H9 (cell line): ENCODE data around the gene HSPG2. TPM values are rescaled to one million over a fixed set of nuclear protein-coding genes. Genes with fewer than 3 reads are reported as not detected.

ENCODE experiments used
- DNase-seq: peaks from one replicate; pipeline ENCODE4 v3.0.0-alpha.2; 2017
- H2AFZ ChIP-seq: one replicate; pipeline ENCODE4 v1.6.1; 2013; ENCODE audit warnings: mild to moderate bottlenecking, low read length, control low read depth, moderate library complexity
- H2AK5ac ChIP-seq: 2 replicates; pipeline ENCODE4 v1.6.1; 2013; ENCODE audit warnings: low read length, control low read depth, mixed read lengths; ENCODE audit not compliant: insufficient read length
- H2BK120ac ChIP-seq: one replicate; pipeline ENCODE4 v1.6.1; 2013; ENCODE audit warnings: low read depth, mild to moderate bottlenecking, low read length, control low read depth, inconsistent platforms; ENCODE audit not compliant: poor library complexity, severe bottlenecking
- H2BK12ac ChIP-seq: 2 replicates; pipeline ENCODE4 v1.6.1; 2013; ENCODE audit warnings: low read length, control low read depth, mixed read lengths, low read depth; ENCODE audit not compliant: insufficient read length
- H2BK15ac ChIP-seq: 2 replicates; pipeline ENCODE4 v1.6.1; 2013; ENCODE audit warnings: low read depth, low read length, control low read depth
- H2BK20ac ChIP-seq: one replicate; pipeline ENCODE4 v1.6.1; 2013; ENCODE audit warnings: low read depth, mild to moderate bottlenecking, low read length, control low read depth, inconsistent platforms; ENCODE audit not compliant: poor library complexity, severe bottlenecking
- H2BK5ac ChIP-seq: 2 replicates; pipeline ENCODE4 v1.6.1; 2013; ENCODE audit warnings: low read length, control low read depth, mixed read lengths; ENCODE audit not compliant: insufficient read length
- H3K14ac ChIP-seq: 2 replicates; pipeline ENCODE4 v1.6.1; 2013; ENCODE audit warnings: low read length, control low read depth; ENCODE audit not compliant: insufficient read depth
- H3K18ac ChIP-seq: 2 replicates; pipeline ENCODE4 v1.6.1; 2013; ENCODE audit warnings: low read depth, mild to moderate bottlenecking, mixed read lengths, low read length, control low read depth; ENCODE audit not compliant: insufficient read length
- H3K23ac ChIP-seq: 2 replicates; pipeline ENCODE4 v1.6.1; 2013; ENCODE audit warnings: low read length, control low read depth, mixed read lengths, low read depth; ENCODE audit not compliant: insufficient read length
- H3K23me2 ChIP-seq: 2 replicates; pipeline ENCODE4 v1.6.1; 2013; ENCODE audit warnings: low read depth, mild to moderate bottlenecking, mixed read lengths, low read length, control low read depth; ENCODE audit not compliant: insufficient read length, poor library complexity, severe bottlenecking
- H3K27ac ChIP-seq: 2 replicates; pipeline ENCODE4 v1.5.1; 2013; ENCODE audit warnings: low read length, control low read depth, mixed read lengths, low read depth; ENCODE audit not compliant: insufficient read length
- H3K27me3 ChIP-seq: 2 replicates; pipeline ENCODE4 v1.6.1; 2013; ENCODE audit warnings: low read length, control low read depth, inconsistent platforms; ENCODE audit not compliant: insufficient read depth
- H3K4ac ChIP-seq: 2 replicates; pipeline ENCODE4 v1.6.1; 2013; ENCODE audit warnings: low read depth, mild to moderate bottlenecking, control low read depth, inconsistent platforms, low read length, moderate library complexity
- H3K4me1 ChIP-seq: 2 replicates; pipeline ENCODE4 v1.6.1; 2013; ENCODE audit warnings: low read length, control low read depth, inconsistent platforms; ENCODE audit not compliant: insufficient read depth
- H3K4me2 ChIP-seq: 2 replicates; pipeline ENCODE4 v1.6.1; 2013; ENCODE audit warnings: low read length, control low read depth, mixed read lengths; ENCODE audit not compliant: insufficient read length, insufficient read depth
- H3K56ac ChIP-seq: 2 replicates; pipeline ENCODE4 v1.6.1; 2013; ENCODE audit warnings: low read depth, mild to moderate bottlenecking, mixed read lengths, low read length, control low read depth; ENCODE audit not compliant: insufficient read length
- H3K79me1 ChIP-seq: 2 replicates; pipeline ENCODE4 v1.6.1; 2013; ENCODE audit warnings: low read depth, mild to moderate bottlenecking, moderate library complexity, low read length, control low read depth, inconsistent platforms; ENCODE audit not compliant: insufficient read depth, poor library complexity, severe bottlenecking
- H3K79me2 ChIP-seq: 2 replicates; pipeline ENCODE4 v1.6.1; 2013; ENCODE audit warnings: low read length, control low read depth, inconsistent platforms; ENCODE audit not compliant: insufficient read depth
- H3K9ac ChIP-seq: 2 replicates; pipeline ENCODE4 v1.6.1; 2013; ENCODE audit warnings: low read length, control low read depth, mixed read lengths; ENCODE audit not compliant: insufficient read length; ENCODE audit errors: extremely low read depth
- H3K9me3 ChIP-seq: one replicate; pipeline ENCODE4 v1.6.1; 2013; ENCODE audit warnings: low read depth, low read length, inconsistent platforms; ENCODE audit not compliant: control insufficient read depth
- H3T11ph ChIP-seq: one replicate; pipeline ENCODE4 v1.6.1; 2013; ENCODE audit warnings: mild to moderate bottlenecking, low read length, control low read depth, inconsistent platforms
- H4K20me1 ChIP-seq: one replicate; pipeline ENCODE4 v1.6.1; 2013; ENCODE audit not compliant: control insufficient read depth, insufficient read length, insufficient read depth
- H4K5ac ChIP-seq: 2 replicates; pipeline ENCODE4 v1.6.1; 2013; ENCODE audit warnings: low read depth, mild to moderate bottlenecking, mixed read lengths, low read length, control low read depth; ENCODE audit not compliant: insufficient read length
- H4K8ac ChIP-seq: replicated peaks from 2 replicates; pipeline ENCODE4 v1.6.1; 2013; ENCODE audit warnings: low read length, control low read depth, mixed read lengths, low read depth; ENCODE audit not compliant: insufficient read length
- H4K91ac ChIP-seq: 2 replicates; pipeline ENCODE4 v1.6.1; 2013; ENCODE audit warnings: low read depth, mild to moderate bottlenecking, moderate library complexity, mixed read lengths, low read length, control low read depth; ENCODE audit not compliant: insufficient read length
- H3K27ac Mint-ChIP-seq, 3 experiments: 2 replicates in 2 of 3; 3 replicates in 1 of 3; pipeline ENCODE4 v1.8.0; 2020 to 2021; ENCODE audit warnings: mixed read lengths in 3 of 3, mild to moderate bottlenecking in 1 of 3, moderate library complexity in 1 of 3
- H3K27me3 Mint-ChIP-seq: 2 replicates; pipeline ENCODE4 v1.8.0; 2021; ENCODE audit warnings: low read depth, mild to moderate bottlenecking, moderate library complexity, mixed read lengths
- H3K36me3 Mint-ChIP-seq, 3 experiments: 2 replicates in 2 of 3; 3 replicates in 1 of 3; pipeline ENCODE4 v1.8.0; 2020 to 2021; ENCODE audit warnings: low read depth in 3 of 3, mixed read lengths in 3 of 3; ENCODE audit not compliant: insufficient read depth in 1 of 3
- H3K4me1 Mint-ChIP-seq, 2 experiments: 2 replicates each; pipeline ENCODE4 v1.8.0; 2020; ENCODE audit warnings: mixed read lengths in 2 of 2
- H3K4me3 Mint-ChIP-seq, 2 experiments: 2 replicates in 1 of 2; 3 replicates in 1 of 2; pipeline ENCODE4 v1.8.0; 2020 to 2021; ENCODE audit warnings: mild to moderate bottlenecking in 2 of 2, mixed read lengths in 2 of 2, moderate library complexity in 1 of 2
- H3K9me3 Mint-ChIP-seq, 2 experiments: 2 replicates in 1 of 2; 3 replicates in 1 of 2; pipeline ENCODE4 v1.8.0; 2020; ENCODE audit warnings: mild to moderate bottlenecking in 2 of 2, mixed read lengths in 2 of 2, moderate library complexity in 1 of 2
- WGBS: extraction: QIAGEN DNeasy Blood & Tissue Kit; methylation state at CpG from one replicate; pipeline ENCODE4 v1.1.7; 2013; ENCODE audit warnings: missing lambda C conversion rate, low lambda C conversion rate, mixed read lengths; ENCODE audit not compliant: insufficient read length; ENCODE audit errors: extremely low coverage; 5-methylcytosine and 5-hydroxymethylcytosine counted together
- total RNA-seq: library from RNA; stranded (reverse); gene quantifications from 2 replicates; pipeline ENCODE4 v1.2.1, GENCODE V29; 2021
- TF ChIP-seq, protein P1 (sequence below): fragments of 200-600 bp; sonication (generic); conservative IDR thresholded peaks from 3 replicates; pipeline ENCODE4 v1.8.0; 2021; ENCODE audit warnings: antibody characterized with exemption, mild to moderate bottlenecking

The HSPG2 gene
- total RNA-seq, 1 experiment from 2014 or later: 90.0 TPM

DNA sequence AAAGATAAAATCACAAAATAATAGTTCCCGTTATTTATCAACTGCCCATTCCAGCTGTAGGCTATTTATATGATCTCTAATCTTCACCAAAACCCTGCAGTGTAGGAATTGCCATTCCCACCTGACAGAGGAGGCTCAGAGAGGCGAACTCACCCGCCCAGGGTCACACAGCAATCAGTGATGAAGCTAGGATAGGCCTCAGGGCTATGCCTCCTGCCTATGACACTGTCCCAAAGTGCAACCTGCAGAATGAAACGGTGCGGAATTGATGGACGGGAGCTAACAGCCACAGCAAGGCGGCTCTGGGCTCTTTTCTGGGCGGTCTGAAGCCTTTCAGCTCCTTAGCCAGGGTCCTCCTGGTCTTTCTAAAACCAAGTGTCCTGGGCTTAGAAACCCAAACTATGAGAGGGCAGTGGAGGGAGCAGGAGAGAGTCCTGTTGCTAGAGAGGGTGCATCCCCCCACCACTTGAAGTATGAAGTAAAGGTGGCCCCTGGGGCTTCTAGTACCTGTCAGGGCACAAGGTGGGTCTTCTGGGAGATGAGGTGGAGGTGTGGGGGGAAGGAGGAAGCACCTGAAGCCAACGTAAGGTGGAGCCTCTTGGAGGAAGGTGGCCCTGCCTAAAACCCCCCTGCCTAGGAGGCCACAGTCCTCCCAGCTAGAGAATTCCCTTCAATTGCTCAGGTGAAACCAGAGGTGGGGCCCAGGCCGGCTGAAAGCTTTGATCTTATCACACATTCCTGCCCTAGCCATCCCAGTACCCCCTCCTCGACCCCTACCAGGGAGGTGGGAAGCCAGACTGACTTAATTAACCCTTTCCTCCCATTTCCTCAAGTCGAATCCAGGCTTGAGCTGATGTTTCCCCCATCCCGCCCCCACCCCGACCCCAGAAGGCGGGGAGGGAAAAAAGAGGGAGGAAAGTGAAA is 14.8 kb downstream of the HSPG2 start:
- Mint-ChIP-seq H3K27ac (peak overlapping the region; percentile 57 to 92 (median 74); a peak in 6 of 7 replicates), H3K36me3 (peaks cover 1 to 17% (median 9%) of the 10 kb centered on the region in 3 experiments; a peak in 6 of 7 replicates), H3K4me1 (peaks cover 36 to 50% of the 10 kb centered on the region in 2 experiments), H3K27me3 (no peaks in the 10 kb centered on the region), H3K9me3 (no peaks in the 10 kb centered on the region), H3K4me3 (peak overlapping the region in 1 of 2 experiments; percentile 26; a peak in 1 of 5 replicates)
- Histone ChIP-seq H3K9me3 (no peaks in the 10 kb centered on the region), H3K4ac (no peak overlapping the region), H4K5ac (no peak overlapping the region), H3K27ac (no peak overlapping the region), H3K14ac (no peak overlapping the region), H3K79me2 (peaks cover 2% of the 10 kb centered on the region; the same call in 1 of the 2 replicates), H3K27me3 (no peaks in the 10 kb centered on the region), H2BK5ac (no peak overlapping the region), H2AK5ac (no peak overlapping the region), H3K4me1 (peaks cover 6% of the 10 kb centered on the region; the same call in 1 of the 2 replicates), H2BK20ac (no peak overlapping the region), H3T11ph (no peak overlapping the region), H3K23ac (no peak overlapping the region), H3K18ac (no peak overlapping the region), H4K20me1 (no peaks in the 10 kb centered on the region), H3K4me2 (no peak overlapping the region), H2BK12ac (no peak overlapping the region), H2AFZ (no peak overlapping the region), H2BK15ac (no peak overlapping the region), H4K8ac (no peak overlapping the region), H3K9ac (no peak overlapping the region), H4K91ac (no peak overlapping the region), H3K79me1 (peaks cover 7% of the 10 kb centered on the region), H2BK120ac (no peak overlapping the region), H3K56ac (no peak overlapping the region), H3K23me2 (no peaks in the 10 kb centered on the region)
- DNase-seq: peak; percentile 90
- TF ChIP-seq, protein P1, sequence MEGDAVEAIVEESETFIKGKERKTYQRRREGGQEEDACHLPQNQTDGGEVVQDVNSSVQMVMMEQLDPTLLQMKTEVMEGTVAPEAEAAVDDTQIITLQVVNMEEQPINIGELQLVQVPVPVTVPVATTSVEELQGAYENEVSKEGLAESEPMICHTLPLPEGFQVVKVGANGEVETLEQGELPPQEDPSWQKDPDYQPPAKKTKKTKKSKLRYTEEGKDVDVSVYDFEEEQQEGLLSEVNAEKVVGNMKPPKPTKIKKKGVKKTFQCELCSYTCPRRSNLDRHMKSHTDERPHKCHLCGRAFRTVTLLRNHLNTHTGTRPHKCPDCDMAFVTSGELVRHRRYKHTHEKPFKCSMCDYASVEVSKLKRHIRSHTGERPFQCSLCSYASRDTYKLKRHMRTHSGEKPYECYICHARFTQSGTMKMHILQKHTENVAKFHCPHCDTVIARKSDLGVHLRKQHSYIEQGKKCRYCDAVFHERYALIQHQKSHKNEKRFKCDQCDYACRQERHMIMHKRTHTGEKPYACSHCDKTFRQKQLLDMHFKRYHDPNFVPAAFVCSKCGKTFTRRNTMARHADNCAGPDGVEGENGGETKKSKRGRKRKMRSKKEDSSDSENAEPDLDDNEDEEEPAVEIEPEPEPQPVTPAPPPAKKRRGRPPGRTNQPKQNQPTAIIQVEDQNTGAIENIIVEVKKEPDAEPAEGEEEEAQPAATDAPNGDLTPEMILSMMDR: no peak
- WGBS: no CpG with 5 or more reads among the region's 15 CpGs
